ENCODE data around the gene BPHL.
"Not testable (repeated sequence)": the region's sequence is repeated elsewhere in the genome, so short reads cannot be mapped to it uniquely, and the experiment has no call there.

Gene BPHL

GRCh38 chr6:3122823-3123182, 4.3 kb downstream of the BPHL start:
- no peak for DNase-seq (ENCODE audit: low read depth in 3 of 3)

- no peak for DNase-seq (ENCODE audit: low read depth in 3 of 3)
Measured at GRCh38 chr6:3124667-3125066, 6.2 kb downstream of the BPHL start.

- no peak for DNase-seq (ENCODE audit: low read depth in 3 of 3)
Measured at GRCh38 chr6:3125815-3126214, 7.3 kb downstream of the BPHL start.

DNA sequence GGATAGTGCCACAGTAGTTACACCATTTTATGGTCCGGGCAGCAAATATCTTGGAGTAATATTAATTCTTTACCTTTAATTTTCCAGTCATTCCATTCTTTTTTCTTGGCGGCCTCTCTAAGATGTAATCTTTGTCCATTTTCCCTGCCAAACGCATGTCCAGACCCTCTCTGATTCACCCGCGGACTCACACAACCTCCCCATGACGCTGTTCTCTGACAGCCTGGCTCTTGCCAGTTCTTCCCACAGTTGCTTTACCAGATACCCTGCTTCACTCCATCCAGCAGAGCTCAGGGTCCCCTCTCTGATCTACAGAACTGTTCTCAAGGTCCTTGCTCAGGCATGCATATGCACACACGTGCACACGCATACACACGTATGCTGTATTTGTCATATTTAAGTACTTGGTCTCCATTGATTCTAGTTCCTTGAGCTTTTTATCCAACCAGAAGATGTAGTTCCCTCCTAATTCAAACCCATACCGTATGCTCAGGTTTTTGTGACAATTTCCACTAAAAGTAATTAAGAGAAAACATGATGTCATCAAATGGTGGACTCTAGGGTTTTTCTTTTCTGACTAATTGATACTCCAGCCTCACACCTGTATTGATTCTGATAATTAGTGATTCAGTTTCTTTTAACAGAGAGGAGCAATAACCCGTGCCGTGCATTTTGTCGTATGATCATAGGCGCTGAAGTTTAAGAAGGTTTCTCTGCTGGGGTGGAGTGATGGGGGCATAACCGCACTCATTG, 10.0 kb downstream of the BPHL start:
- no peak for DNase-seq (ENCODE audit: low read depth in 3 of 3)

GRCh38 chr6:3131695-3132094, 13.2 kb downstream of the BPHL start:
- no peak for DNase-seq (ENCODE audit: low read depth in 3 of 3)

DNA sequence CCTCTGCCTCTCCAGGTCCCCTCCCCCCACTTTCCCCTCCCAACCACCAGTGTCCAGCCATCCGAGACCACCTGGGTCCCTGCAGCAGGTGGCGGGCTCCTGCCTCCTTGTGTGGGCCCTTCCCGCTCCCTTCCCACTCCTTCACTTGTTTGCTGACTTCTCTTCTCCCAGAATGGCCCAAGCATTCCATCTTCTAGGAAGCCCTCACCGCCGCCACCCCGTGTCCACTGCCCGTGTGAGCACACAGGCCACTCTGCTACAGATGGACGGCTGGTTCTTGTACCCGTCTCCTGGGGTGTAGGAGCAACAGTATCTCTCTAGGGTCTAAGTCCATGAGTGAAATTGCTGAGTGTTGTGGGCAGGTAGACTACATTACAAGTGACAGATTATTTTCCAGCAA, 15.0 kb downstream of the BPHL start:
- no peak for DNase-seq (ENCODE audit: low read depth in 3 of 3)

- DNase-seq (ENCODE audit: low read depth in 3 of 3): no peak
Measured at GRCh38 chr6:3135668-3136291, 17.3 kb downstream of the BPHL start.

DNA sequence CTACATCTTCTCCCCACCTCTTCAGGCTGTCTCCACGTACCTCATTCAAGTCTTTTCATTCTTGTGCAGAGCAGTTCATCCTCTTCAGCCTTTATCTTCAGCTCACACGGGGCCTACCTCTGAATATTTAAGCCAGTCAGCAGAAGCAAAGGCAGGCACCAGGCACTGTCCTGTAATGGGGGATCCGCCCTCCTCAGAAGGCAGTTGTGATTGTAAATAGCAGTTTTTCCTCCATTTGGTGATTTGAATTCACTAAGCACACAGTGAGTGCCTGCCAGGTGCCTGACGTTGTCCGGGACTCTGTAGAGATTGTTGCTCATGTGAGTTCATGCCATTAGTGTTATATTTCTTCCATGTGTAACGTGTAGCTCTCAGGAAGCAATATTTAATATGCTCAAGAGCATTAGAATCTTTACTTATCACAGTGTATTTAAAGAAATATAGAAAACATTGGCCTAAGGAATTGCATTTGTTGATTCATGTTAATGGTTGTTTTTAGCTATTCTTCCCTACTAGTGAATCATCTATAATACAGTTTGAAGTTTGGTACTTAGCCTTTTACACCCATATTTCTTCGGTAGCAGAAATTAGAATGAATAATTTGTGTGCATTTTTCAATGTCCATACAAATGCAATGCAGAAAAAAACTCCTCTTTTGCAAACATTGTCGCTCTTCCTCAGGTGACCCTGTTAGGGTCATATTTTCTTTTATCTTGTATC, 17.9 kb downstream of the BPHL start:
- DNase-seq (ENCODE audit: low read depth in 3 of 3): no peak

- no peak for DNase-seq (ENCODE audit: low read depth in 3 of 3)
Measured at GRCh38 chr6:3137057-3137777, 18.7 kb downstream of the BPHL start.

DNA sequence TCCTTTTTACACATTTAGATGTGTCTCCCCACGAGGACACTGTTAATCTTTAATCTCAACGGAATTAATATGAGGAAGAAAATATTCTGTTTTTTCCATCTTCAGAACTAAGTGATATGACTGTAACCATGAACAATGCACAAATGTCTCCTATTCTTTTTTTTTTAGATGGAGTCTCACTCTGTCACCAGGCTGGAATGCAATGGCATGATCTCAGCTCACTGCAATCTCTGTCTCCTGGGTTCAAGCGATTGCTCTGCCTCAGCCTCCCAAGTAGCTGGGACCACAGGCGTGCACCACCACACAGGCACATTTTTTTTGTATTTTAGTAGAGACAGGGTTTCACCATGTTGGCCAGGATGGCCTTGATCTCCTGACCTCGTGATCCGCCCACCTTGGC, 19.4 kb downstream of the BPHL start:
- DNase-seq (ENCODE audit: low read depth in 3 of 3): not testable (repeated sequence)

GRCh38 chr6:3138341-3138740, 19.8 kb downstream of the BPHL start:
- DNase-seq (ENCODE audit: low read depth in 3 of 3): no peak

- no peak for DNase-seq (ENCODE audit: low read depth in 3 of 3)
Measured at GRCh38 chr6:3139090-3139903, 20.8 kb downstream of the BPHL start.

GRCh38 chr6:3140201-3140600, 21.7 kb downstream of the BPHL start:
- no peak for DNase-seq (ENCODE audit: low read depth in 3 of 3)

DNA sequence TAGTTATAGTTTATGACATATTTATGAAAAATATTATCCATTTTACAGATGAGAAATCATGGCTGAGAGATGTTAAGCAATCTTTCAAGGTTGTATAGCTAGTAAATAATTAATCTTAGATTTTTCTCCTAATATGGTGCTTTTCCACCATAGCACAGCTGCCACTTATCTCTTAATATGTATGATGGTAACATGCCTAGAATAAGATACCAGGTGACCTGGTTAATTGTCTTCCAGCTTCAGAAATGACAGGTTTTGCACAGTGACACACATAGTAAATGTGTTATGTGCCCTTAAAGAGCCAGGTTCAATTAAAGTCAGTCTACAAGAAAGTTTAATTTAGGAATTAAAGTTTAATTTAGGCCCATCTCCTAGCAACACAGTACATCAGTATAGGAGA, 24.0 kb downstream of the BPHL start:
- no peak for DNase-seq (ENCODE audit: low read depth in 3 of 3)

DNA sequence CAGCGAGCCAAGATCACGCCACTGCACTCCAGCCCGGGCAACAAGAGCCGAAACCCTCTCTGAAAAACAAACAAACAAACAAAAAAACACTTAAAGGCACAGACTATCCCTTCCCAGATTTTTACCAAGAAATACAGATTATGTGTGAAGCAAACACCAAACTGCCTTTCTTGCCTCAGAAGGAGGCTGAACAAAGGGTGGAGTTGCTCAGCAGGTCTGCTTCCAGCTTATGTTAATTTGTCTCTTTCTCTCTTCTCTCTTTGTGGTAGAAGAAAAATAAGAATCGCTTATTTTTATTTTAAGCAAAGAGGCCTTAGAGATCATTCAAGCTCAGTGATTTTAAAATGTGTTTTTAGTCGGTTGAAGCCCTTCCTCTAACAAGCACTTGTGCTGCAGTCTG, 24.6 kb downstream of the BPHL start:
- DNase-seq (ENCODE audit: low read depth in 3 of 3): no peak

- DNase-seq (ENCODE audit: low read depth in 3 of 3): no peak
Measured at GRCh38 chr6:3144571-3144970, 26.1 kb downstream of the BPHL start.

- no peak for DNase-seq (ENCODE audit: low read depth in 3 of 3)
Measured at GRCh38 chr6:3147914-3148757, 29.6 kb downstream of the BPHL start.

GRCh38 chr6:3151691-3152090, 33.2 kb downstream of the BPHL start:
- no peak for DNase-seq (ENCODE audit: low read depth in 3 of 3)

- no peak for DNase-seq (ENCODE audit: low read depth in 3 of 3)
Measured at GRCh38 chr6:3152689-3153088, 34.2 kb downstream of the BPHL start.

DNA sequence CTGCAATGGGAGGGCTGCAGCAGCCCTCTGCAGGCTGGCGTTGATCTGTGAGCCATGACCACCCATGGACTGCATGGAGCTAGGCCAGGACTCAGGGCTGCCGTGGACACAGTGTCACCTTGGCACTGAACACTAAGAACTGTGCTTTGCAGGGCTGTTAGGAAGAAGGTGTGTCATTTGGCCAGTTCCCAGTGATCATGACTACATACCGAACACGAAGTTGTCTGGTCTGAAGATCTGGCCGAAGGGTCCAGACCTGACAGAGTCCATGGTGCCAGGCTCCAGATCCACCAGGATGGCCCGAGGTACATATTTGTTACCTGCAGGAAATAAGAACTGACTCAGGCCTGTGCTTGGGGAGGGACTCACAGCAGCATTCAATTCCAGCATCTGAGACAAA, 36.9 kb downstream of the BPHL start:
- DNase-seq (ENCODE audit: low read depth in 3 of 3): not testable (repeated sequence)

Measured in stimulated activated CD4-positive, alpha-beta T cell treated with anti-CD3 and anti-CD28 coated beads, TNF-alpha, amount 100 ng/mL, for 24 hours (primary cell).